DMS114 treated with DMSO at 0.1 percent for 48 hours (cell line): ENCODE data around the gene TMC3.

Experiments used
- DNase-seq: peaks from one replicate; lab custom pipeline; 2025; ENCODE audit not compliant: unreplicated experiment; lab: John Stamatoyannopoulos, UW

TMC3 gene

GRCh38 chr15:81282606-81282895, 91.5 kb downstream of the TMC3 start:
- no peak for DNase-seq

- no peak for DNase-seq
These were observed 92.0 kb downstream of the TMC3 start for GRCh38 chr15:81281766-81282605.

- DNase-seq, result no peak
These were observed 92.6 kb downstream of the TMC3 start for GRCh38 chr15:81281456-81281735.
